HL-60/S4 treated with retinoic acid at 250 ng/mL for 4 days and 3 days (cell line): ENCODE results near the gene ABCD1.

Source experiments
- in situ Hi-C: fragments of 300-500 bp; cut with MboI; formaldehyde crosslinking; loops from 2 replicates; pipeline ENCODE4 v1.7.0; 2022; ENCODE audit warnings: low sequenced_read_pairs

Gene ABCD1

GRCh38 chrX:153750127-153750774 is 25.6 kb downstream of the ABCD1 start:
- in situ Hi-C loops = no loop called here

- in situ Hi-C loops = no loop called here
Observed at GRCh38 chrX:153755136-153755535, 30.5 kb downstream of the ABCD1 start.

DNA sequence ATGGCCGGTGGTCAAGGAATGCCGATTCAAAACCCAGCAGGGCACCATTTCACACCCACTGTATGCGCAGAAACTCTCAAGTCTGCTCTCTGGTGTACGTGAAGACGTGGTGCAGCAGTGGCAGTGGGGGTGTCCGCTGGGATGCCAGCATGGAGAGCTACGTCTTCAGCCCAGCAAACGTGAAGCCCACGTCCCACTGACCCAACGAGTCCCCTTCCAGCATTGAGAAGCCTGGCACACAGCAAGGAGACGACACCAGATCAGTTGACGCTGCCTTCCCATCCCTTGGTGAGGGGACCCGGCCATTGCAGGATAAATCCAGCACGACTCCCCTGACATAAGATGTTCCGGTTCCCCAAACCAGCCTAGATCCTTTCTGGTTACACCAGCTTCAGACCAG is 37.2 kb downstream of the ABCD1 start:
- in situ Hi-C loops = no loop called here

DNA sequence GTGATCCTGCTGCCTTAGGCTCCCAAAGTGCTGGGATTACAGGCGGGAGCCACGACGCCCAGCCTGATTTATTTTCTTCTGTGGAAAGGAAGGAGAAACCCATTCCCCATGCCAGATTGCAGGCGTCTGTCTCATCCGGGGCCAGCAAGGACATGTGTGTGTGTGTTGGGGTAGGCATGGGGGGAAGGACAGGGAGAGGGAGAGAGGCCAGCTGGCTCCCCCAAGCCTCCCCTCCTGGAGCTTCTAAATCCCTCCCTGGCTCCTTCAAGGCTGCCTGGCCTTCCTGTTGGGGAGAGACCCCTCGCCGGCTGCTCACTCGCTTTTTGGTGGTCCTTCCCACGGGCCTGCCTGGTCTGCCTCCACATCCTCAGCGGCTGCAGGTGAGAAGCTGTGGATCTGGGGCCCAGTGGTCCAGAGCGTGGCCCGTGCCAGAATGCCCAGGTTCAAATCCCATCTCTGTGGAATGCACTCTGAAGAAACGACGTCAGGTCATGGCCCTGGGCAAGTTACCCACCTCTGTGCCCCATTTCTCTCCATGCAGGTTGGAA is 38.0 kb downstream of the ABCD1 start:
- in situ Hi-C loops = no loop called here

GRCh38 chrX:153763298-153763932 is 38.8 kb downstream of the ABCD1 start:
- in situ Hi-C loops = no loop called here

- in situ Hi-C loops = no loop called here
Observed at GRCh38 chrX:153763989-153764755, 39.5 kb downstream of the ABCD1 start, which contains the start of gene PLXNB3. TSS of gene PLXNB3 (plus strand) at chrX:153764249. CDS start at chrX:153765536, 1,287 bp downstream.

DNA sequence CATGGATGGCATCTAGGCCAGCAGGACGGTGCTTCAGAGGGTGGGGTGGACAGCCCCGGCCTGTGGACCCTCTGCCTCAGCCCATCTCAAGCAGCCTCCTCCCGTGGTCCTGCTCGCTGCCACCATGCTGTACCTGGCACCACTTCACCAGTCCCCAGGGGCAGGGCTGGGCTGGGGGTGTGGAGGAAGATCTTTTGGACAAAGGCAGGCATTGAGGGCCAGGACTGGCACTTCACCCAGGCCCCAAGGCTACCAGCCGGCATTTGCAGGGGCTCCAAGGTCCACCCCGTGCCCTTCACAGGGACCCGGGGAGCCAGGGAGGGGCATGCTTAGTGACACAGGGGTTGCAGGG is 40.1 kb downstream of the ABCD1 start:
- in situ Hi-C loops = no loop called here

DNA sequence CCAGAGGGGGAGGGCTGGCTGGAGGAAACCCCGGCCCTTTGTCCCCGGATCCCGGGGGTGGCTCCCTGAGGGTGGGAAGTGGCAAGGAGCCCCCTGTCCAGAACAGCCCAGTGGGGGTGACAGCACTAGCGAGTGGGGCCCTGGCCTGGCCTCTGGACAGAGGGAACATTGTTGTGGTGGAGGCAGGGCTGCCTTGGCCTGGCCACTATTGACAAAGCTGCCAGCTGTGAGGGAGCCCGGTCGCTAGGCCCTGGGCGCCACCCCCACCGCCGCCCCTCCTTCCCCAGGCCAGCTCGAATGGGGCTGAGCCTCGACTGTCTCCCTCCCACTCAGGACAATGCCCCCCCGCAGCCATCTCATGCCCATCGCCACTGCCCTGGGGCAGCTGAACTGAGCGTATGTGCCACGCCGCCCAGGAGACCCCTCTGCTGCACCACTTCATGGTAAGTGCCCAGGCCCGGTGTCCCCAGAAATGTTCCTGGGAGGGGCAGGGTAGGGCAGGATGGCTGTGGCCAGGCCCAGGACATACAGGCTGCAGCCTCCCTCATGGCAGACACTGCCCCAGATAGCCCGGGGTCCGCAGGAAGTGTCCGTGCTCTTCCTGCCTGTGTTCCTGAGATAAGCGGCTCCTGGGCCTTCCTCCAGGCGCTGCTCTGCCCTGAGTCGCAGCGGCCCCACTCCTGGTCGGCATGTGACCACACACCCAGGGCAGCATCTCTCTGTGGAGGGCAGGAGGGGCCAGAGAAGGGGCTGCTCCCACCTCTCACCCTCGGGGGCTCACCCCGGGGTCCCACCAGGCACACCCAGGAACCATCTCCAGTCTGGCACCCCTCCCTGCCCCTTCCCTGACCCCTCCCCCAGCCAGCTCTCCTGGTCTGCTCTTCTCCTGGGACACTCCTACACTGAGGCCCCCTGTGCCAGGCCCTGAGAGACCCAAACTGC is 40.8 kb downstream of the ABCD1 start:
- in situ Hi-C loops = no loop called here

GRCh38 chrX:153766098-153766817 is 41.6 kb downstream of the ABCD1 start:
- in situ Hi-C loops = no loop called here

DNA sequence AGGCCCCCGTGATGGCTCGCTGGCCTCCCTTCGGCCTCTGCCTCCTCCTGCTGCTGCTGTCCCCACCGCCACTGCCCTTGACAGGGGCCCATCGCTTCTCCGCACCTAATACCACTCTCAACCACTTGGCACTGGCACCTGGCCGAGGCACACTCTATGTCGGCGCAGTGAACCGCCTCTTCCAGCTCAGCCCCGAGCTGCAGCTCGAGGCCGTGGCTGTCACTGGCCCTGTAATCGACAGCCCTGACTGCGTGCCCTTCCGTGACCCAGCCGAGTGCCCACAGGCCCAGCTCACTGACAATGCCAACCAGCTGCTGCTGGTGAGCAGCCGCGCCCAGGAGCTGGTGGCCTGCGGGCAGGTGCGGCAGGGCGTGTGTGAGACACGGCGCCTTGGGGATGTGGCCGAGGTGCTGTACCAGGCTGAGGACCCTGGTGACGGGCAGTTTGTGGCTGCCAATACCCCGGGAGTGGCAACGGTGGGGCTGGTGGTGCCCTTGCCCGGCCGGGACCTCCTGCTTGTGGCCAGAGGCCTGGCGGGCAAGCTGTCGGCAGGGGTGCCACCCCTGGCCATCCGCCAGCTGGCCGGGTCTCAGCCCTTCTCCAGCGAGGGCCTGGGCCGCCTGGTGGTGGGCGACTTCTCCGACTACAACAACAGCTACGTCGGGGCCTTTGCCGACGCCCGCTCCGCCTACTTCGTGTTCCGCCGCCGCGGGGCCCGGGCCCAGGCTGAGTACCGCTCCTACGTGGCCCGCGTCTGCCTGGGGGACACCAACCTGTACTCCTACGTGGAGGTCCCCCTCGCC is 42.4 kb downstream of the ABCD1 start:
- in situ Hi-C loops = no loop called here

DNA sequence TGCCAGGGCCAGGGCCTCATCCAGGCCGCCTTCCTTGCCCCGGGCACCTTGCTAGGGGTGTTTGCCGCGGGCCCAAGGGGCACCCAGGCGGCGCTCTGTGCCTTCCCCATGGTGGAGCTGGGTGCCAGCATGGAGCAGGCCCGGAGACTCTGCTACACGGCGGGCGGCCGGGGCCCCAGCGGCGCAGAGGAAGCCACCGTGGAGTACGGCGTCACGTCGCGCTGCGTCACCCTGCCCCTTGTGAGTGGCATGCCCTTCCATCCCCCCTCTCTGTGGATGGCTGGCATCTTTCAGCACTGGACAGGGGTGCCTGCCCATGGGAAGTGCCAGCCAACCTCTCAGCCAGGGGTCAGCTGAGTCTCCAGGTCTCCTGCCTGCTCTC is 43.0 kb downstream of the ABCD1 start:
- in situ Hi-C loops = no loop called here

- in situ Hi-C loops = no loop called here
Observed at GRCh38 chrX:153768311-153769157, 43.9 kb downstream of the ABCD1 start.

- in situ Hi-C loops = no loop called here
Observed at GRCh38 chrX:153769158-153769864, 44.7 kb downstream of the ABCD1 start.

- in situ Hi-C loops = no loop called here
Observed at GRCh38 chrX:153769865-153770600, 45.4 kb downstream of the ABCD1 start.

- in situ Hi-C loops = no loop called here
Observed at GRCh38 chrX:153770601-153771414, 46.2 kb downstream of the ABCD1 start.
